GM12864 (cell line): ENCODE data around the gene TMEM164.

Source experiments
- DNase-seq: peaks from one replicate; pipeline ENCODE4 v3.0.0-alpha.2; 2011; ENCODE audit warnings: low read depth
- H3K4me3 ChIP-seq: 2 replicates; pipeline ENCODE4 v1.5.1; 2011; ENCODE audit warnings: mild to moderate bottlenecking, low read depth, low read length, control low read depth
- TF ChIP-seq, protein P1 (sequence below): IDR thresholded peaks from 2 replicates; pipeline ENCODE4 v1.5.1; 2011; ENCODE audit warnings: low read depth, mild to moderate bottlenecking, moderate library complexity, low read length, control low read depth, inconsistent platforms; ENCODE audit errors: missing control alignments

TMEM164 gene

GRCh38 chrX:110211340-110211739 is 208.4 kb downstream of the TMEM164 start:
- TF ChIP-seq, protein P1, sequence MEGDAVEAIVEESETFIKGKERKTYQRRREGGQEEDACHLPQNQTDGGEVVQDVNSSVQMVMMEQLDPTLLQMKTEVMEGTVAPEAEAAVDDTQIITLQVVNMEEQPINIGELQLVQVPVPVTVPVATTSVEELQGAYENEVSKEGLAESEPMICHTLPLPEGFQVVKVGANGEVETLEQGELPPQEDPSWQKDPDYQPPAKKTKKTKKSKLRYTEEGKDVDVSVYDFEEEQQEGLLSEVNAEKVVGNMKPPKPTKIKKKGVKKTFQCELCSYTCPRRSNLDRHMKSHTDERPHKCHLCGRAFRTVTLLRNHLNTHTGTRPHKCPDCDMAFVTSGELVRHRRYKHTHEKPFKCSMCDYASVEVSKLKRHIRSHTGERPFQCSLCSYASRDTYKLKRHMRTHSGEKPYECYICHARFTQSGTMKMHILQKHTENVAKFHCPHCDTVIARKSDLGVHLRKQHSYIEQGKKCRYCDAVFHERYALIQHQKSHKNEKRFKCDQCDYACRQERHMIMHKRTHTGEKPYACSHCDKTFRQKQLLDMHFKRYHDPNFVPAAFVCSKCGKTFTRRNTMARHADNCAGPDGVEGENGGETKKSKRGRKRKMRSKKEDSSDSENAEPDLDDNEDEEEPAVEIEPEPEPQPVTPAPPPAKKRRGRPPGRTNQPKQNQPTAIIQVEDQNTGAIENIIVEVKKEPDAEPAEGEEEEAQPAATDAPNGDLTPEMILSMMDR, result no peak
- DNase-seq, result no peak
- H3K4me3 ChIP-seq, result no peak overlapping the region

GRCh38 chrX:110212299-110212698 is 209.4 kb downstream of the TMEM164 start:
- no peak overlapping the region for H3K4me3 ChIP-seq
- DNase-seq, result no peak
- TF ChIP-seq, protein P1, result no peak

GRCh38 chrX:110213183-110213582 is 210.3 kb downstream of the TMEM164 start:
- H3K4me3 ChIP-seq, result no peak overlapping the region

DNA sequence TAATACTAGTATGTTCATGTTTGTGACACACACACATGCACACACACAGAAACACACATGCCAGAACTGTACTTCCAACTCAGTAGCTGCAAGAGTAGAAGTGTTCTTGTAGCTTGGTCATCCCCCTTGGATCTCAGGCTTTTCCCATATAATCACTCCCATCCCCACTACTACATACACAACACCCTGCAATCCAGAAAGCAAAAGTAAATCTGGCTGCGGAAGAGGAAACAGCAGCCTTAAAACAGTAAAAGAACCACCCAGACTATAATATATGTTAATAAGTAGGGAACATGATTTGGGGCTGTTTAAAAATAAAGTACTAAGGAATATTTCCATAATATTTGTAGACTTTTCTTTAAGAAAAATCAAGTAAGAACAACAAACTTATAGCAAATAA is 211.8 kb downstream of the TMEM164 start:
- no peak overlapping the region for H3K4me3 ChIP-seq
- TF ChIP-seq, protein P1, result no peak
- no peak for DNase-seq

More at GRCh38 chrX:110213183-110213582, 210.3 kb downstream of the TMEM164 start:
- TF ChIP-seq, protein P1, result no peak
- no peak for DNase-seq

DNA sequence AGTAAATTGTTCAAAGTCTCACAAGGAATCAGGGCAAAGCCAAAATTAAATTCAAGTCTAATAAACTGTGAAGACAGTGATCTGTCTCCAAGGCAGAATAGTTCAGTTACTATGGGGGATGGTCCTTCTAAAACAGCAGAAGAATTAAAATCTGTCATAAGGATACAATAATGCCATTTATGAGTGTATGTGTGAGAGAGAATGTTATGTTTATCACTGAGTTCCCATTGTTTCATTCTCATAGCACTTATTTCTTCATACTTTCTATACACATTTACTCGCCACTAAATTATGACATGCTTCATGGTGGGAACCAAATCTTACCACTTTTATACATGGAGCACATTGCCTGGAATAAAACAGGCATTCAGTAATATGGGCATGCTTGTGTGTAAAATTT is 212.5 kb downstream of the TMEM164 start:
- no peak overlapping the region for H3K4me3 ChIP-seq
- DNase-seq, result no peak
- TF ChIP-seq, protein P1, result no peak

DNA sequence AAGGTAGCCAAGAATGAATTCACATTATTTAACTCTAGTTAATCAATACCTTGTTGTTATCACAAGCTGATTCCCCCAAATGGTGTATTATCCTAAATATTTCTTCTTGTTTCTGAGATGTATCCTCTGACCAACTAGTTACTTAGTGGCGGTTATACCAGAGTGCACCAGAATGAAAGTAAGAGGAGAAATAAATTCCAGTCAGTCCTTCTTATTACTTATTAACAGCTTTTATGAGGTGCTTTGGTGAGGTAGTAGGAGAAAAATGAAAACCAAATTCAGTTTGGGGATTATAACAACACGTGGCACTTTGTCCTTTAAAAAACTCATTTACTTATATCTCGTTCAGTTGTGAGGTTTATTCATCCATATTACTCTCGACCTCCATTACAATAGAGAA is 213.1 kb downstream of the TMEM164 start:
- DNase-seq, result no peak
- H3K4me3 ChIP-seq, result no peak overlapping the region
- TF ChIP-seq, protein P1, result no peak

DNA sequence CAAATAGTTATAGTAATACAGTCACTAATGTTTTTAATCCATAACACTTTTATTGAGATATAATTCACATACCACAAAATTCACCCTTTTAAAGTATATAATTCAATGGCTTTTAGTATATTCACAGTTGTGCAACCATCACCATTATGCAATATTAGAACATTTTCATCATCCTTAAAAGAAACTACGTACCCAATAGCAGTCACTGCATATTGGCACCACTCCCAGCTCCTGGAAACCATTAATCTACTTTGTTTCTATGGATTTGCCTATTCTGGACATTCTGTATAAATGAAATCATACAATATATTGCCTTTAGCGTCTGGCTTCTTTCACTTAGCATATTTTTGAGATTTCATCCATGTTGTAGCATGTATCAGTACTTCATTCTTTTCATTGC is 215.7 kb downstream of the TMEM164 start:
- no peak for DNase-seq
- H3K4me3 ChIP-seq, result no peak overlapping the region
- TF ChIP-seq, protein P1, result no peak
